Left renal pelvis (tissue), 4 donors: ENCODE data around the gene SASH1. TPM values are rescaled to one million over a fixed set of nuclear protein-coding genes. Genes with fewer than 3 reads are reported as not detected.
"Not testable (repeated sequence)": the region's sequence is repeated elsewhere in the genome, so short reads cannot be mapped to it uniquely, and the experiment has no call there.

Source experiments
- DNase-seq, 4 donors: peaks; one replicate each; pipeline ENCODE4 v3.0.0-alpha.2; 2013; ENCODE audit warnings: low read depth in 4 of 4, low spot score in 3 of 4
- polyA plus RNA-seq, 4 donors: library from polyadenylated mRNA; unstranded; fragments of 120-200 nt; gene quantifications; one replicate each; pipeline ENCODE4 v1.2.1, GENCODE V29; 2013; ENCODE audit not compliant: insufficient read length in 4 of 4

The SASH1 gene
- polyA plus RNA-seq, 4 donors: 20.0 to 34.2 (median 27.9) TPM

DNA sequence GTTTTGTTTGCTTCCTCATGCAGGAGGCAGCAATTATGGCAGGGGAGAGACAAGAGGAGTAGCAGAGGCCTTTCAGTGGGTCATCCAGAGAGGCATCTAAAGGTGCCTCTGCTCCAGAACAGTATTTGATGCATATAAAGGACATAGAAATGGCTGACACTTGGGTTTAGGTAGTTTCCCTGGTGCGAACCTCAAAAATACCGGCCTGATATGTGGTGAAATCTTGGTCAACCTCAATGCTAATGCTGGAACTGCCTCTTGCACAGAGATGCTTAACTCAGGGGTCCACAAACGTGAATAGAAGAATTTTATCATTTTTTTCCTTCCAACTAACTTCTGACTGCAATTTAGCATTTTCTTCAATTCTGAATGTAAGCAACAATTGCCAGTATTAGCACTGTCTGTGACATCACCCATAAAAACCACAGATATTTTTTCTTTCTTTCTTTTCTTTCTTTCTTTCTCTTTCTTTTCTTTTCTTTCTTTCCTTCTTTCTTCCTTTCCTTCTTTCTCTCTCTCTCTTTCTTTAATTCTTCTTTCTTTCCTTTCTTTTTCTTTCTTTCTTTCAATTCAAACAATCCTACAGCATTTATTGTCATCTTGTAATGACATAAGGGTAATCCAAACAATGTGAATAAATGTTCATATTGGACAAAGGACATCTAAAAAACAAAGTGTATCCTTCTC is 224.2 kb downstream of the SASH1 start:
- no peak for DNase-seq

DNA sequence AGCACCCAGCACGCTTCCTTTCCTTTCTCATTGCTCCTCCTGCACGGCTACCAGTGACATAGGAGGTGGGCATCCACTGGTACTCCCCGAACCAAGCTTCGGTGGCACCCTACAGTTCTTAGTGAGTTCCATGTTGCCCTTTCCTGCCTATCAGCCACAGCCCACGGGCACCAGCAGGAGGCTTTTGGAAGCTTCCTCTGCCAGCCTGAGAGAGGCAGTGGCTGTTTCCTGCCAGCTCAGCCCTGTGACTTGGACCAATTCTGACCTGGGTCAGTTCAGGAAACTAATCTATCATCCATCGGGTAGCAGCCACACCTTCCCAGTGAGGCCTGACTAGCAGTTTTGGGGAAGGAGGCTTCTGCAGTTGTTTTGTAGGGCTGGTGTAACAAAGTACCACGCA is 227.8 kb downstream of the SASH1 start:
- no peak for DNase-seq

DNA sequence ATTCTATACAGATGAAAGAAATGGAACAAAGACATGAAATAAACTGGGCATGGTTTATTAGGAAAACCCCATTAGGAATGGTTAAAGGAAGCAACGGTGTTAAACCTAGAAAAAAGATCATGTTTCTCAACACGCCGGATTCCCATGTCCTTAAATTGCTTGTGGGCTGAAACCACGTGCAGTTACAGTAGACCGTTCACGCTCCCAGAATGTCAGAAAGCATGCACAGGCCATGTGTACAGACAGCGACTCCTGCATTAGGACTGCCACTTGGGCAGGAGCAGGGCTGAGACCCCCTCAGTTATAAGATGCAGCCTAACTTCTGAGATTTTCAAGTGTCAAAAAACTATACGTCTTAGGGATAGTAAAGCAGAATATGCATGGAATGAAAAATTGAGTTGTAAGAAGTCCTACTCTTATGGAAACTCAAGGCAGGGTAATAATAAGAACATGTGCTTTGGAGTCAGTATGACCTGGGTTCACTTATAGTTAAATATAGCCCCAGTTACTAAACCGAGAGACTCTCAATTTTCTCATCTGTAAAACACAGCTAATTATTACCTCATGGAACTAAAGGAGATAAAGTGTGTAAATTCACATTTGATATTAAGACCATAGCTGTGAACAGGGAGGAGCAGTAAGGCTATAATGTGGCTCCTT is 230.2 kb downstream of the SASH1 start:
- DNase-seq: no peak

DNA sequence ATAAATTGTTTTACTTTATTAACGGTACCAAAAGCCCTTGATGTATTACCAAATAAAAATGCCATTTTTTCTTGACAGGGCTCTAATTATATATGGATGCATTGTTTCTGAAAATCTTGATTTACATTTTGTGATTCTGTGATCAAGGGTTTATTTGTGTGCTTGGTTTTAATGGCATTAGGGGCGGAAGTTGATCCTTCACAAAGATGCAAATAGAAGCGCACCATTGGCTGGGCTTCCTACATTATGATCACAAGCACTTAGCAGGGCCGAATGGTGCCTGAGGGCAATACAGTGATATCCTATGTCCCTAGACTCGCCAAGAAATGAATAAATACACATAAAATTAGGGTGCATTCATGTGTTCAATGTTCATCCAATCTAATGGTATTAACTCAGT is 231.3 kb downstream of the SASH1 start:
- DNase-seq: no peak

DNA sequence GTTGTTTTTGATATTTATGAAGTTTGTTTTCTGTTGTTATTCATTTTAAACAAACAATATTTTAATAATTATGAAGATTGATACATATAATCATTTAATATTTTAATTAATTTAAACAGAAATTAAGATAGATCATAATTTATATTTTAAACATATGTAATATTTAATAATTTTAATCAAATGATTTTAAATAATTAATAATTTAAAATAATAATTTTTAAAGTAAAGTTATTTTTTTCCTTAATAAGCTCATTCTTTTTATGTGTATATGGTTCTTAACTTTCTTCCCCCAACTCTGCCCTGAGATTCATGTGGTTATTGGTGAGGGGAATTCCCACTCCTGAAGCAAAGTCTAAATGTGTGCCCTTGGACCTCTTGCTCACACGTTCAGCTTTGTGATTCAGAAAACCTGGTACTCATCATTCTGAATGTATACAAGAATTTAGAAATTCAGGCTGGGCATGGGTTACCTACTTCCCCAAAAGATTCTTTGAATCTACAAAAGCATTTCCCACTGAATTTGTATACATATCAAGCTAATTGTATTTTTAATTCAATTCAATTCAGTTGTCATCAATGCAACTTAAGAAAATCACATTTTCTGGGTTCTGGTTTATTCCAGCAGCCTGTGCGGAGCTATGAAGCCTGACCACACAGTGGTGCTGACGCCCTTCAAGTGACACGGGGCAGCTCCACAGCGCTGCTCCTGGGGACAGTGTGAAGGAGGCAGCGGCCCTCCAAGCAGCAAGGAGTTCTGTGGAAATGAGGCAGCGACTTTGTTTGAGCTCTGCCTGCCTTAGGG is 235.2 kb downstream of the SASH1 start:
- DNase-seq: peak; percentile 52 to 68 (median 60)

DNA sequence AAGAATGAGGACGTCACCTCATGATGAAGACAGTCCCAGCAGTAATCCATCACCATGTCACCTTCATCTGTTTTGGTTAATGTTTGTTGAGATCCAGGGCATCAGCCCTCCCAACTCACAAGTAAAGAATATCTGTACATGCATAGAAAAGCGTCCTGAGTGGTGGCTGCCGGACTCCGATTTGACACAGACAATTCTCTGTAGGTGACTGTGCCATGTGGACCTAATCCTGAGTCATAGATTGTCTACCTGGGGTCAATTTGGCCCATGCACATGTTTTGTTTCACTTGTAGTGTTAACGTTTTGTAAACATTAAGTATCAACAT is 235.8 kb downstream of the SASH1 start:
- DNase-seq: no peak

DNA sequence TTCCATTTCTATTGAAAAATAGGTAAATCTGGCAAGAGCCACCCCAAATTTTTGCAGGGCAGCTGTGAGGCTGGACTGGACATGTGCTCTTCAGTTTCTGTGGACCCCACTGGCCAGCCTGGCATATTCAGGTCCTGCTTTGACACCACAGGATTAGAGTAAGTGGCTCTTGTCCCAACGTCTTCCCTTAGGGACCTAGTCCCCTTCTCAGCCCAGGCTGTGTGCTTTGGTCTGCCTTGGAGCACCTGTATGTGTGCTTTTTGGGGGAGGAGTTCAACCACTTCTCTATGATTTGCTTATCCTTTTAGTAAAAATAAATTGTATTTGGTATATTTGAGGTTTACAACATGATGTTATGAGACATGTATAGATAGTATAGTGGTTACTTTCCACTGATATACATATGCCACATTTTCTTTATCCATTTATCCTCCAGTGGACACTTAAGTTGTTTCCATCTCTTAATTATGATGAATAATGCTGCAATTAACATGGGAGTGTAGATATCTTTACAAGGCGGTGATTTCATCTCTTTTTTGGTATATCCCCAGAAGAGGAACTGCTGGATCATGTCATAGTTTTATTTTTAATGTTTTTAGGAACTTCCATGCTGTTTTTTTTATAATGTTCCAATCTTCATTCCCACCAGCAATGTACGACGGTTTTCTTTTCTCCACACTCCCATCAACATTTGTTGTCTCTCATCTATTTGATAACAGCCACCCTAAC is 236.4 kb downstream of the SASH1 start:
- no peak for DNase-seq

DNA sequence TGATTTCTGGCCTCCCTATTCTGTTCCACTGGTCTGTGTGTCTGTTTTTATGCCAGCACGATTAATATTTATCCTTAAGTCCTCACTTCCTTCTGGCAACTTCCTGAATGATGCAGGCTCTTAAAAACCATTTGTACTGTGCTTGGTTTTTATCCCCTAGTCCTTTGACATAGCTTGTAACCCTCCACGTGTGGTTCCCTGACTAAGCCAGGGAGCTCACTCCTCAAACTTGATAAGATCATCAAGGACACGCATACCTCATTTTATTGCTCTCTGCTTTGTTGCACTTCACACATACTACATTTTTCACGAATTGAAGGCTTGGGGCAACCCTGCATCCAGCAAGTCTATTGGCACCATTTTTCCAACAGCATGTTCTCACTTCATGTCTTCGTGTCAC is 237.8 kb downstream of the SASH1 start:
- no peak for DNase-seq

DNA sequence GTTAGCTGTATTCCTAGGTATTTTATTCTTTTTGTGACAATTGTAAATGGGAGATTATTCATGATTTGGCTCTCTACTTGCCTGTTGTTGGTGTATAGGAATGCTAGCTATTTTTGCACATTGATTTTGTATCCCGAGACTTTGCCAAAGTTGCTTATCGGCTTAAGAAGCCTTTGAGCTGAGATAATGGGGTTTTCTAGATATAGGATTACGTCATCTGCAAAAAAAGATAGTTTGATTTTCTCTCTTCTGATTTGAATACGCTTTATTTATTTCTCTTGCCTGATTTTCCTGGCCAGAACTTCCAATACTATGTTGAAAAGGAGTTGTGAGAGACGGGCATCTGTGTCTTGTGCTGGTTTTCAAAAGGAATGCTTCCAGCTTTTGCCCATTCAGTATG is 241.0 kb downstream of the SASH1 start:
- DNase-seq: no peak

DNA sequence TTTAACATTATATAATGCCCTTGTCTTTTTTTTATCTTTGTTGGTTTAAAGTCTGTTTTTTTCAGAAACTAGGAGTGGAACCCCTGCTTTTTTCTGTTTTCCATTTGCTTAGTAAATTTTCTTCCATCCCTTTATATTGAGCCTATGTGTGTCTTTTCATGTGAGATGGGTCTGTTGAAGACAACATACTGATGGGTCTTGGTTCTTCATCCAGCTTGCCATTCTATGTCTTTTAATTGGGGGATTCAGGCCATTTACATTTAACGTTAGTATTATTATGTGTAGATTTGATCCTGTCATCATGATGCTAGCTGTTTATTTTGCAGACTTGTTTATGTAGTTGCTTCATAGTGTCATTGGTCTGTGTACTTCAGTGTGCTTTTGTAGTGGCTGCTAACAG is 243.0 kb downstream of the SASH1 start:
- DNase-seq: not testable (repeated sequence)

DNA sequence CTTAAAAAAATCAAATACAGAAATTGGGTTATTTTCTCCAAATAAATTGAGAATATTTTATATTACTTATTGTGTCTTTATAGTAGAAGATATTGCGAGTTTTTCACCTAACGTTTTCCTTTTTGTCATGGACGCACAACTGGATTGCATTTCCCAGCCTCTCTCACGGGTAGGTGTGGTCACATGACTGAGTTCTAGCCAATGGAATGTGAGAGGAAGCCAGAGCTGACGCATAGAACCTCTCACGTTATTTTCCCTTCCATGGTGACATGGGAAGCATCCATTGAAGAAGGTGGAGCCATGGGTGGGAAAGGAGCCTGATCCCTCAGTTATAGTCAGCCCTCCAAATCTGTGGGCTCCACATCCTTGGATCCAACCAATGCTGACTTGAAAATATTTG is 248.2 kb downstream of the SASH1 start:
- DNase-seq: no peak

DNA sequence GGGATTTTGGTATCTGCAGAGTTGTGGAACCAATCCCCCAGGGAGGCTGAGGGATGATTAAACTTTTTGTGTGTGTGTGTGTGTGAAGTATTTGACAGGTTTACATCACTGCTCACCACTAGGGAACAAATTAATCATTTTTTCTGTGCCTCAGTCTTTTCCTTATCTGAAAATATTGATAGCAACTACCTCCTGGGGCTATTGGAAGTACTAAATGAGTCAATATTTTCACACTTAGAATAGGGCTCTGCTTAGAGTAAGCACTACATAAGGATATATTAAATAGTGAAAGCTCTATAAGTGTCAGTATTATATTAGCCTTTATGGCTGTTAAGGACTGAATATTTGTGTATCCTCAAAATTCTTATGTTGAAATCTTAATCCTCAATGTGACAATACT is 249.0 kb downstream of the SASH1 start:
- DNase-seq: no peak

DNA sequence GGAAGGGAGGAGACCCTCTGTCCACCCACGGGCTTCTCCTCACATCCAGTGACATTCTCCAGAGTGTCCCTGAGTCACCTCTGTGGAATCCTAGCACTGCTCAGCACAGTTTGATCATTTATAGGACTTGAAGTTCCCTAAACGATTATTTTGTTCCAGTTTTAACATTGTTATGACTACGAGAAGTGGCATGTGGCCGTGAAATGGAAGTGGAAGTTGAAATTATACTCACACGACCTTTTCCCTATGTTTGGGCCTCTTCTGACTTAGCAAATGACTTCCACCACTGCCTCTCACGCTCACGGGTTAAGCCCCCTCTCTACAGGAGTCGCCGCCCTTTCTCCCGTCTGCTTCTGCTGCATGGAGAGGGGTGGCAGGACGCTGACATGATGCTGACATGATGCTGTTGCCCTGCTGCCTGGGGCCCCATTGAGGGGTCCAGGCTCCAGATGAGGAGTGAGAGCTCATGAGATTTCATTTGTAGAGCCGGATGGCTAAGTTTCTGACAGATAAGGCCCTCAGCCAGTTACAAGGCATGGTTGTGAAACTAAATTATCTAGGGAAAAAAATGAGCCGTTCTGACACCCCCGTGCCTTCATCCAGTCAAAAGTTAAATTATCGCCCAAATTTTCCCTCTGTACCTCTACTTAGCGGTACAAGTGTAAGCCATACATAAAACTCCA is 250.6 kb downstream of the SASH1 start:
- no peak for DNase-seq

DNA sequence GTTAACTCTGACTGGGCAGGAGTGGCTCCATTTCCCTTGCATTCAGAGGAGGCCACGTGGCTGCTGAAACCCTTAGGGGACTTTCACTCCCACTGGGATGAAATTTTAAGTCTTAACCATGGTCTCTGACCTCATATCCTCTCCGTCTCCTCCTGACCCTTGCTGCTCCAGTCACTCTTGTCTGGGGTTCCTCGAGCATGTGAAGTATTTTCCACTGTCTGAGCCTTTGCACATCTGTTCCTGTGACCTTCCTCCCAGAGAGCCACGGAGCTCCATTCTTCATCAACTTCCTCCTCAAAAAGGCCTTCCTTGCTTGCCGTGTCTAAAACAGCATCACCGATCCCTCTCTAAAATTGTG is 251.2 kb downstream of the SASH1 start:
- DNase-seq: no peak

DNA sequence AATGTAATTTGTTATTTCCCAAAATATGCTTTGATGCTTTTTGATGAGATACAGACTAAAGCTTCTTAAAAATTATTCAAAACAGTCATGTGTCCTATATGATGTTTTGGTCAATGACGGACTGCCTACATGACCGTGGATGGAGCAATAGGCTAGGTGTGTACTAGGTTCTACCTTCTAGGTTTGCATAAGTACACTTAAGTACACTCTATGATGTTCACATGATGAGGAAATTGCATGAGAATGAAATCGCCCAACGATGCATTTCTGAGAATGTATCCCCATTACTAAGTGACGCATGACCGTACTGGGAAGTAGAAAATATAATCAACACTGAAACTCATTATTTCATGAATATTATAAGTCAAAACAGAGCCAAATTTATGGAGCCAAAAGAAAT is 252.9 kb downstream of the SASH1 start:
- no peak for DNase-seq

DNA sequence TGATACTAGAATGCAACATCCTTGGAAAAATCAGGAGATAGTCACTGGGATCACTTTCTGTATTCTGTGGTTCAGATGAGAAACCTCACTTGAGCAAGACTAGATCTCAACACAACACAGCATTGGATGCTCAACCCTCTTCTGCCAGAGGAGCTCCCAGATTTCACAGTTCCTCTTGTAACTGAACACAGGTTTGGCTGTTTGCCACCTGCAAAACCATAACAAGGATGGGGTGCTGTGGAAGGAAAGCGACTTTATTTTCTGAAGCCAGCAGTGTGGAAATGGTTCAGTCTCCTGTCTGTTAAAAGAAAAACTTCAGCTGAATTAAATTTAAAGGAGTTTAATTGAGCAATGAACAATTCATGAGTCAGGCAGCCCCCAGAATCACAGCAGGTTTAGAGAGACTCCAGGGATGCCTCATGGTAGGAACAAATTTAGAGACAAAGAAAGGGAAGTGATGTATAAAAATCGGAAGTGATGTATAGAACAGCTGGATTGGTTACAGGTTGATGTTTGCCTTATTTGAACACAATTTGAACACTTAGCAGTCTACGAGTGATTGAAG is 254.3 kb downstream of the SASH1 start:
- no peak for DNase-seq

DNA sequence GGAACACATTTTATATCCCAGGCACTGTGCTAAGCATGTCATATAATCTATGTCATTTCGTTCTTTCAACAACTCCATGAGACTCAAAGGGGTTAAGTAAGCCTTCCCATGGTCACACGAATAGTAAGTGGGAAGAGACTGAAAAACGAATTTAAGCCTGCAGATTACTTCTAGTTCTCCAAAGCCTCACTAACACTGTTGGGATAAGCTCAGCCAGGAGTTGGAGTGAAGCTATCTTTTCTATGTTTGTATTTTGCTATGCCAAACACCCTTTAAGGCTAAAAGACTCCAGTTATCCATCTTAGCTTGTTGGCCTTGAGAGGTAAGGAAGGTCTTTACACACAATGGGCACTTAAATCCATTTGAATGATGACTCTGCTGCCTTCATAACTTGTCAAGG is 256.1 kb downstream of the SASH1 start:
- no peak for DNase-seq

DNA sequence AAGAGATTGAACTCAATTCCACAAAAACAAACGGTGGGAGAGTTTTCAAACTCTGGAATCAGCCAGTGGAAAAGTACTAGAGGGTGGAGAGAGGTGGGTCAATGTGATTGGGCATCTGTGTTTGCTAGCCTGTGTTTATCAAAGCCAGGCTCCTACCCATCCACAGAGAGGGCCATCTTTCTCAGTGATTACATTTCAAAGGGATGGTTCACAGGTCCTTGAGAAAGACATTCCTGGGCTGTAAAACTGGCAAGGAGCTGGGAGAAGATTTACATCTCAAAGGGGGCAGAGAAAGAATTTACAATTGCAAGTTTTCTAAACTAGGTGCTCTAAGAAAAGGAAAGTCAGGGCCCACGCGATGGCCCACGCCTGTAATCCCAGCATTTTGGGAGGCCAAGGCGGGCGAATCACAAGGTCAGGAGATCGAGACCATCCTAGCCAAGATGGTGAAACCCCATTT is 257.4 kb downstream of the SASH1 start:
- DNase-seq: peak in 1 of 4 donors; percentile 53
